SK-N-SH treated with all-trans-retinoic acid at 6 μM for 48 hours (cell line): Measurements from ENCODE around the gene LRRTM3.

Source experiments
- ATAC-seq: fragments of 200-7000 bp; cut with Tn5 transposase; 3 replicates; pipeline ENCODE4 v1.9.1; 2020; ENCODE audit warnings: mild to moderate bottlenecking, moderate library complexity
- ARNTL ChIP-seq: fragments of 450-650 bp; formaldehyde crosslinking; IDR thresholded peaks from 2 replicates; pipeline ENCODE4 v1.5.0; 2020; ENCODE audit warnings: low read depth, mild to moderate bottlenecking, moderate library complexity, borderline replicate concordance
- BACH2 ChIP-seq: fragments of 250-450 bp; sonication (Bioruptor Pico); IDR thresholded peaks from 2 replicates; pipeline ENCODE4 v1.9.0; 2021; ENCODE audit warnings: mild to moderate bottlenecking, borderline replicate concordance
- CSDC2 ChIP-seq: fragments of 250-450 bp; sonication (Bioruptor Pico); IDR thresholded peaks from 2 replicates; pipeline ENCODE4 v1.5.0; 2020; ENCODE audit warnings: mild to moderate bottlenecking, moderate library complexity
- ESRRG ChIP-seq: fragments of 250-450 bp; sonication (Bioruptor Pico); IDR thresholded peaks from 2 replicates; pipeline ENCODE4 v1.6.1; 2021; ENCODE audit warnings: mild to moderate bottlenecking
- GLIS3 ChIP-seq: fragments of 250-450 bp; sonication (Bioruptor Pico); IDR thresholded peaks from 2 replicates; pipeline ENCODE4 v1.5.0; 2020; ENCODE audit warnings: mild to moderate bottlenecking, moderate library complexity
- ISL1 ChIP-seq: fragments of 250-450 bp; sonication (Bioruptor Pico); IDR thresholded peaks from 2 replicates; pipeline ENCODE4 v2.1.2; 2022; ENCODE audit warnings: mild to moderate bottlenecking, moderate library complexity
- OSR1 ChIP-seq: fragments of 250-450 bp; sonication (Bioruptor Pico); IDR thresholded peaks from 2 replicates; pipeline ENCODE4 v1.8.0; 2022; ENCODE audit warnings: moderate library complexity, mild to moderate bottlenecking, inconsistent platforms
- PPARA ChIP-seq: fragments of 250-450 bp; sonication (Bioruptor Pico); IDR thresholded peaks from 2 replicates; pipeline ENCODE4 v1.5.0; 2020; ENCODE audit warnings: mild to moderate bottlenecking, borderline replicate concordance
- RARB ChIP-seq: fragments of 250-450 bp; sonication (Bioruptor Pico); IDR thresholded peaks from 2 replicates; pipeline ENCODE4 v1.8.0; 2021; ENCODE audit warnings: mild to moderate bottlenecking, moderate library complexity
- SNAI2 ChIP-seq: fragments of 250-450 bp; sonication (Bioruptor Pico); IDR thresholded peaks from 2 replicates; pipeline ENCODE4 v1.5.0; 2020; ENCODE audit warnings: mild to moderate bottlenecking, moderate library complexity
- TCF4 ChIP-seq: fragments of 250-450 bp; sonication (Bioruptor Pico); IDR thresholded peaks from 2 replicates; pipeline ENCODE4 v1.8.0; 2021; ENCODE audit warnings: mild to moderate bottlenecking, moderate library complexity, borderline replicate concordance
- TOX ChIP-seq: fragments of 250-450 bp; sonication (Bioruptor Pico); IDR thresholded peaks from 2 replicates; pipeline ENCODE4 v1.8.0; 2021; ENCODE audit warnings: mild to moderate bottlenecking, moderate library complexity, borderline replicate concordance
- ZC3H10 ChIP-seq: fragments of 250-450 bp; sonication (Bioruptor Pico); IDR thresholded peaks from 2 replicates; pipeline ENCODE4 v1.5.1; 2021; ENCODE audit warnings: mild to moderate bottlenecking, moderate library complexity
- ZFP3 ChIP-seq: fragments of 250-450 bp; sonication (Bioruptor Pico); IDR thresholded peaks from 2 replicates; pipeline ENCODE4 v1.5.0; 2020; ENCODE audit warnings: mild to moderate bottlenecking, moderate library complexity
- ZFP30 ChIP-seq: fragments of 450-650 bp; formaldehyde crosslinking; IDR thresholded peaks from 2 replicates; pipeline ENCODE4 v1.5.0; 2022; ENCODE audit warnings: mild to moderate bottlenecking, moderate library complexity
- ZNF565 ChIP-seq: fragments of 450-650 bp; formaldehyde crosslinking; conservative IDR thresholded peaks from 2 replicates; pipeline ENCODE4 v1.5.0; 2020; ENCODE audit warnings: low read depth, mild to moderate bottlenecking, moderate library complexity
- ZNF8 ChIP-seq: fragments of 450-650 bp; formaldehyde crosslinking; IDR thresholded peaks from 2 replicates; pipeline ENCODE4 v1.5.0; 2020; ENCODE audit warnings: mild to moderate bottlenecking, moderate library complexity
- TF ChIP-seq, protein P1 (sequence below): fragments of 250-450 bp; sonication (Bioruptor Pico); IDR thresholded peaks from 2 replicates; pipeline ENCODE4 v1.5.1; 2020; ENCODE audit warnings: low read depth, mild to moderate bottlenecking, moderate library complexity
- TF ChIP-seq, protein P2 (sequence below): fragments of 250-450 bp; sonication (Bioruptor Pico); IDR thresholded peaks from 2 replicates; pipeline ENCODE4 v1.8.0; 2020; ENCODE audit warnings: mild to moderate bottlenecking, moderate library complexity, borderline replicate concordance
- TF ChIP-seq, protein P3 (sequence below): fragments of 250-450 bp; sonication (Bioruptor Pico); IDR thresholded peaks from 2 replicates; pipeline ENCODE4 v1.5.1; 2021; ENCODE audit warnings: mild to moderate bottlenecking, moderate library complexity
- TF ChIP-seq, protein P4 (sequence below): fragments of 250-450 bp; sonication (Bioruptor Pico); IDR thresholded peaks from 2 replicates; pipeline ENCODE4 v1.8.0; 2021; ENCODE audit warnings: low read depth, mild to moderate bottlenecking, moderate library complexity, borderline replicate concordance

The LRRTM3 gene

DNA sequence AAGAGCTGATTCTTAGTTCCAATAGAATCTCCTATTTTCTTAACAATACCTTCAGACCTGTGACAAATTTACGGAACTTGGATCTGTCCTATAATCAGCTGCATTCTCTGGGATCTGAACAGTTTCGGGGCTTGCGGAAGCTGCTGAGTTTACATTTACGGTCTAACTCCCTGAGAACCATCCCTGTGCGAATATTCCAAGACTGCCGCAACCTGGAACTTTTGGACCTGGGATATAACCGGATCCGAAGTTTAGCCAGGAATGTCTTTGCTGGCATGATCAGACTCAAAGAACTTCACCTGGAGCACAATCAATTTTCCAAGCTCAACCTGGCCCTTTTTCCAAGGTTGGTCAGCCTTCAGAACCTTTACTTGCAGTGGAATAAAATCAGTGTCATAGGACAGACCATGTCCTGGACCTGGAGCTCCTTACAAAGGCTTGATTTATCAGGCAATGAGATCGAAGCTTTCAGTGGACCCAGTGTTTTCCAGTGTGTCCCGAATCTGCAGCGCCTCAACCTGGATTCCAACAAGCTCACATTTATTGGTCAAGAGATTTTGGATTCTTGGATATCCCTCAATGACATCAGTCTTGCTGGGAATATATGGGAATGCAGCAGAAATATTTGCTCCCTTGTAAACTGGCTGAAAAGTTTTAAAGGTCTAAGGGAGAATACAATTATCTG lies 1.6 kb downstream of the LRRTM3 start:
- ATAC-seq = no peak
- TF ChIP-seq ZNF8 (CRISPR knock-in tag) = no peak
- TF ChIP-seq, protein P1, sequence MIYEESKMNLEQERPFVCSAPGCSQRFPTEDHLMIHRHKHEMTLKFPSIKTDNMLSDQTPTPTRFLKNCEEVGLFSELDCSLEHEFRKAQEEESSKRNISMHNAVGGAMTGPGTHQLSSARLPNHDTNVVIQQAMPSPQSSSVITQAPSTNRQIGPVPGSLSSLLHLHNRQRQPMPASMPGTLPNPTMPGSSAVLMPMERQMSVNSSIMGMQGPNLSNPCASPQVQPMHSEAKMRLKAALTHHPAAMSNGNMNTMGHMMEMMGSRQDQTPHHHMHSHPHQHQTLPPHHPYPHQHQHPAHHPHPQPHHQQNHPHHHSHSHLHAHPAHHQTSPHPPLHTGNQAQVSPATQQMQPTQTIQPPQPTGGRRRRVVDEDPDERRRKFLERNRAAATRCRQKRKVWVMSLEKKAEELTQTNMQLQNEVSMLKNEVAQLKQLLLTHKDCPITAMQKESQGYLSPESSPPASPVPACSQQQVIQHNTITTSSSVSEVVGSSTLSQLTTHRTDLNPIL (CRISPR knock-in tag) = no peak
- TF ChIP-seq ZC3H10 (CRISPR knock-in tag) = no peak

DNA sequence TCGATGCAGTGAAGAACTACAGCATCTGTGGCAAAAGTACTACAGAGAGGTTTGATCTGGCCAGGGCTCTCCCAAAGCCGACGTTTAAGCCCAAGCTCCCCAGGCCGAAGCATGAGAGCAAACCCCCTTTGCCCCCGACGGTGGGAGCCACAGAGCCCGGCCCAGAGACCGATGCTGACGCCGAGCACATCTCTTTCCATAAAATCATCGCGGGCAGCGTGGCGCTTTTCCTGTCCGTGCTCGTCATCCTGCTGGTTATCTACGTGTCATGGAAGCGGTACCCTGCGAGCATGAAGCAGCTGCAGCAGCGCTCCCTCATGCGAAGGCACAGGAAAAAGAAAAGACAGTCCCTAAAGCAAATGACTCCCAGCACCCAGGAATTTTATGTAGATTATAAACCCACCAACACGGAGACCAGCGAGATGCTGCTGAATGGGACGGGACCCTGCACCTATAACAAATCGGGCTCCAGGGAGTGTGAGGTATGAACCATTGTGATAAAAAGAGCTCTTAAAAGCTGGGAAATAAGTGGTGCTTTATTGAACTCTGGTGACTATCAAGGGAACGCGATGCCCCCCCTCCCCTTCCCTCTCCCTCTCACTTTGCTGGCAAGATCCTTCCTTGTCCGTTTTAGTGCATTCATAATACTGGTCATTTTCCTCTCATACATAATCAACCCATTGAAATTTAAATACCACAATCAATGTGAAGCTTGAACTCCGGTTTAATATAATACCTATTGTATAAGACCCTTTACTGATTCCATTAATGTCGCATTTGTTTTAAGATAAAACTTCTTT lies 2.3 kb downstream of the LRRTM3 start:
- ATAC-seq = no peak

DNA sequence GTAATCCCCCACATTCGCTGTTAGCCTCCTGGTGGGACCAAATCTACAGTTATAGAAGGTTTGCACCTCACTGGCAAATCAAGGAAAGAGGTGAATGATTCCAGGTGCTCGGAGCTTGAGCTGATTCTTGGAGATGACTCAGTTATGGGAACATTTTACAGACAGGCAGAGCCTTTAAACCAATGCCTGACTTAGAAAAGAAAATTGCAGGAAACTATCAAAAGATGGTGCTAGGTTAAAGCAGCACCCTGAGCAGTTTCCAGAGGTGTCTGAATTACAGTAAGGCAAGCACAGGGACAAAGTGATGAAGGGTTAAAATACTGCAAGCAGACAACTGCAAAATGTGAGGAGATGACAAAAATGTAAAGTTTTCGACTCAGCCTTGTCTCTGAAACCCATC lies 2.9 kb downstream of the LRRTM3 start:
- ATAC-seq = no peak
- TF ChIP-seq, protein P2, sequence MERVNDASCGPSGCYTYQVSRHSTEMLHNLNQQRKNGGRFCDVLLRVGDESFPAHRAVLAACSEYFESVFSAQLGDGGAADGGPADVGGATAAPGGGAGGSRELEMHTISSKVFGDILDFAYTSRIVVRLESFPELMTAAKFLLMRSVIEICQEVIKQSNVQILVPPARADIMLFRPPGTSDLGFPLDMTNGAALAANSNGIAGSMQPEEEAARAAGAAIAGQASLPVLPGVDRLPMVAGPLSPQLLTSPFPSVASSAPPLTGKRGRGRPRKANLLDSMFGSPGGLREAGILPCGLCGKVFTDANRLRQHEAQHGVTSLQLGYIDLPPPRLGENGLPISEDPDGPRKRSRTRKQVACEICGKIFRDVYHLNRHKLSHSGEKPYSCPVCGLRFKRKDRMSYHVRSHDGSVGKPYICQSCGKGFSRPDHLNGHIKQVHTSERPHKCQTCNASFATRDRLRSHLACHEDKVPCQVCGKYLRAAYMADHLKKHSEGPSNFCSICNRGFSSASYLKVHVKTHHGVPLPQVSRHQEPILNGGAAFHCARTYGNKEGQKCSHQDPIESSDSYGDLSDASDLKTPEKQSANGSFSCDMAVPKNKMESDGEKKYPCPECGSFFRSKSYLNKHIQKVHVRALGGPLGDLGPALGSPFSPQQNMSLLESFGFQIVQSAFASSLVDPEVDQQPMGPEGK = no peak
- TF ChIP-seq, protein P3, sequence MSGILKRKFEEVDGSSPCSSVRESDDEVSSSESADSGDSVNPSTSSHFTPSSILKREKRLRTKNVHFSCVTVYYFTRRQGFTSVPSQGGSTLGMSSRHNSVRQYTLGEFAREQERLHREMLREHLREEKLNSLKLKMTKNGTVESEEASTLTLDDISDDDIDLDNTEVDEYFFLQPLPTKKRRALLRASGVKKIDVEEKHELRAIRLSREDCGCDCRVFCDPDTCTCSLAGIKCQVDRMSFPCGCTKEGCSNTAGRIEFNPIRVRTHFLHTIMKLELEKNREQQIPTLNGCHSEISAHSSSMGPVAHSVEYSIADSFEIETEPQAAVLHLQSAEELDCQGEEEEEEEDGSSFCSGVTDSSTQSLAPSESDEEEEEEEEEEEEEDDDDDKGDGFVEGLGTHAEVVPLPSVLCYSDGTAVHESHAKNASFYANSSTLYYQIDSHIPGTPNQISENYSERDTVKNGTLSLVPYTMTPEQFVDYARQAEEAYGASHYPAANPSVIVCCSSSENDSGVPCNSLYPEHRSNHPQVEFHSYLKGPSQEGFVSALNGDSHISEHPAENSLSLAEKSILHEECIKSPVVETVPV (CRISPR knock-in tag) = no peak
- no peak for TF ChIP-seq RARB (CRISPR knock-in tag)
- TF ChIP-seq GLIS3 (CRISPR knock-in tag) = no peak
- no peak for TF ChIP-seq ZFP30 (CRISPR knock-in tag)
- TF ChIP-seq OSR1 (CRISPR knock-in tag) = no peak
- TF ChIP-seq PPARA = no peak
- TF ChIP-seq, protein P4, sequence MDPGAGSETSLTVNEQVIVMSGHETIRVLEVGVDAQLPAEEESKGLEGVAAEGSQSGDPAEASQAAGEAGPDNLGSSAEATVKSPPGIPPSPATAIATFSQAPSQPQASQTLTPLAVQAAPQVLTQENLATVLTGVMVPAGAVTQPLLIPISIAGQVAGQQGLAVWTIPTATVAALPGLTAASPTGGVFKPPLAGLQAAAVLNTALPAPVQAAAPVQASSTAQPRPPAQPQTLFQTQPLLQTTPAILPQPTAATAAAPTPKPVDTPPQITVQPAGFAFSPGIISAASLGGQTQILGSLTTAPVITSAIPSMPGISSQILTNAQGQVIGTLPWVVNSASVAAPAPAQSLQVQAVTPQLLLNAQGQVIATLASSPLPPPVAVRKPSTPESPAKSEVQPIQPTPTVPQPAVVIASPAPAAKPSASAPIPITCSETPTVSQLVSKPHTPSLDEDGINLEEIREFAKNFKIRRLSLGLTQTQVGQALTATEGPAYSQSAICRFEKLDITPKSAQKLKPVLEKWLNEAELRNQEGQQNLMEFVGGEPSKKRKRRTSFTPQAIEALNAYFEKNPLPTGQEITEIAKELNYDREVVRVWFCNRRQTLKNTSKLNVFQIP (CRISPR knock-in tag) = no peak
- no peak for TF ChIP-seq SNAI2 (CRISPR knock-in tag)
- no peak for TF ChIP-seq ARNTL (CRISPR knock-in tag)
- no peak for TF ChIP-seq ZNF8 (CRISPR knock-in tag)
- TF ChIP-seq BACH2 = no peak
- TF ChIP-seq CSDC2 (CRISPR knock-in tag) = no peak
- no peak for TF ChIP-seq ISL1 (CRISPR knock-in tag)
- no peak for TF ChIP-seq ZC3H10 (CRISPR knock-in tag)
- TF ChIP-seq ZFP3 (CRISPR knock-in tag) = no peak
- no peak for TF ChIP-seq ESRRG (CRISPR knock-in tag)
- no peak for TF ChIP-seq ZNF565 (CRISPR knock-in tag)
- TF ChIP-seq TOX = no peak

More for the DNA sequence above, 2.3 kb downstream of the LRRTM3 start:
- TF ChIP-seq ESRRG (CRISPR knock-in tag) = no peak

DNA sequence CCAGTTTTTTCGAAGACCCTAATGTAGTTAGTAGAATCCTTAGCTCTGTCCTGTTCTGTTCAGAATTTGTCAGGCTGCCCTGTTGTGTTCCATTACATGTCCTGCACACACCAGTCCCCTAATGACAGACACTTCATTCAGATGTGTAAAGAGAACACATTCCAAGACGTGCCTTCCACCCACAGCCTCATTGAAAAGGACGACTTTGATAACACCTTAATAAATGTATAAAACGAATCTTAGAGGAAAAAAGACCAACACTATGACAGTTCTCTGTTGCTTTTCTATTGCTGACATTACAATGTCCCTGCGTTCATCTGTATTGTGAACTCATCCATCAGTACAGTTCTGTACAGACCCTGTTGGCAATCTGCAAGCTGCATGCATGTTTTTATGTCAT lies 3.5 kb downstream of the LRRTM3 start:
- ATAC-seq = no peak
- TF ChIP-seq BACH2 = no peak
- TF ChIP-seq ARNTL (CRISPR knock-in tag) = no peak
- TF ChIP-seq, protein P1 (CRISPR knock-in tag) = no peak
- no peak for TF ChIP-seq ESRRG (CRISPR knock-in tag)
- no peak for TF ChIP-seq RARB (CRISPR knock-in tag)
- TF ChIP-seq ZNF8 (CRISPR knock-in tag) = no peak
- TF ChIP-seq, protein P2 = no peak
- TF ChIP-seq OSR1 (CRISPR knock-in tag) = no peak
- no peak for TF ChIP-seq TOX
- TF ChIP-seq GLIS3 (CRISPR knock-in tag) = no peak
- no peak for TF ChIP-seq TCF4 (CRISPR knock-in tag)
- no peak for TF ChIP-seq ZFP3 (CRISPR knock-in tag)
- TF ChIP-seq, protein P3 (CRISPR knock-in tag) = no peak
